Heart right ventricle (tissue), 16 donors: ENCODE measurements around the gene CSDE1. TPM values are rescaled to one million over a fixed set of nuclear protein-coding genes. Genes with fewer than 3 reads are reported as not detected.

Source experiments
- ATAC-seq, 8 donors: fragments of 200-7000 bp; cut with Tn5 transposase; one replicate each; pipeline ENCODE4 v1.9.1; 2020; ENCODE audit warnings: mild to moderate bottlenecking in 8 of 8, moderate library complexity in 8 of 8, moderate number of reproducible peaks in 1 of 8
- DNase-seq, 2 donors: peaks; one replicate each; pipeline ENCODE4 v3.0.0-alpha.2; 2020
- H3K27ac ChIP-seq, 10 donors: fragments of 200-600 bp; sonication (generic) in 2 of 10; one replicate each; pipeline versions ENCODE4 v1.5.0 to v1.8.0; 2020 to 2022; ENCODE audit warnings: mild to moderate bottlenecking in 3 of 10
- H3K27me3 ChIP-seq, 7 donors: fragments of 200-600 bp; one replicate each; pipeline ENCODE4 v1.8.0; 2021 to 2022; ENCODE audit warnings: mild to moderate bottlenecking in 2 of 7
- H3K36me3 ChIP-seq, 9 donors: fragments of 200-600 bp; sonication (generic) in 1 of 9; one replicate each; pipeline versions ENCODE4 v1.5.0 to v1.8.0; 2020 to 2022; ENCODE audit warnings: mild to moderate bottlenecking in 2 of 9
- H3K4me1 ChIP-seq, 9 donors: fragments of 200-600 bp; sonication (generic) in 1 of 9; one replicate each; pipeline versions ENCODE4 v1.5.0 to v1.8.0; 2020 to 2022; ENCODE audit warnings: mild to moderate bottlenecking in 4 of 9
- H3K4me3 ChIP-seq, 10 donors: fragments of 200-600 bp; sonication (generic) in 2 of 10; one replicate each; pipeline versions ENCODE4 v1.5.0 to v1.8.0; 2020 to 2022; ENCODE audit warnings: mild to moderate bottlenecking in 7 of 10, moderate library complexity in 2 of 10
- H3K9me3 ChIP-seq, 11 donors: fragments of 200-600 bp in 10 of 11; sonication (generic) in 2 of 11; one replicate each; pipeline versions ENCODE4 v1.5.0 to v1.8.0; 2013 to 2022; ENCODE audit warnings: mild to moderate bottlenecking in 2 of 11, control low read depth in 1 of 11, moderate library complexity in 1 of 11
- WGBS, 2 donors: extraction: QIAGEN DNeasy Blood & Tissue Kit; methylation state at CpG; one replicate each; pipeline ENCODE4 v1.1.7; 2013; ENCODE audit warnings: inconsistent platforms in 1 of 2; 5-methylcytosine and 5-hydroxymethylcytosine counted together
- intact Hi-C, 10 donors: fragments of 100-400 bp; cut with DNase I; formaldehyde crosslinking; loops; one replicate each; pipeline versions ENCODE4 v1.11.1 to v1.14.2; 2022
- polyA plus RNA-seq, 2 donors: library from polyadenylated mRNA; stranded (reverse); fragments of 200-250 nt; gene quantifications; one replicate each; pipeline ENCODE4 v1.2.3, GENCODE V29; 2013
- total RNA-seq, 10 donors: library from RNA; stranded (reverse); fragmentation: NEBNext Ultra II Directional in 3 of 10; extraction: Animal tissue kit (Norgen Biotek cat#: 25700) in 3 of 10; gene quantifications; one replicate each; pipeline versions ENCODE4 v1.2.1 to v1.2.4, GENCODE V29; 2021 to 2023
- TF ChIP-seq, protein P1 (sequence below), 9 donors: fragments of 200-600 bp; sonication (generic) in 2 of 9; IDR thresholded peaks; one replicate each; pipeline versions ENCODE4 v1.5.0 to v1.8.0; 2021 to 2022; ENCODE audit warnings: antibody characterized with exemption in 9 of 9, mild to moderate bottlenecking in 5 of 9, moderate library complexity in 1 of 9
- donor health status: Arrhythmogenic right ventricular cardiomyopathy.
- donor health status: ischemic (EF 13 %, LVEDD 7.1; RV severe dilation, severe dysfunction).
- donor health status: healthy with polysubstance abuse.
- donor health status: DM: no; HTN: yes; CAD: no.
- donor health status: DM: no; HTN: no; CAD: no.
- donor health status: ischemic (EF 25% LVEDD 6.9; RV normal size, moderate dysfunction).
- donor health status: ischemic (EF 25% LVEDD 5.7; RV mildly dilated, moderate dysfunction).
- donor health status: healthy.
- donor health status: DM: yes; HTN: yes; CAD: no.
- donor health status: Ischemic cardiomyopathy.
- donor health status: ischemic (EF 35%, LVEDD 5.7; RV mildly dilated, moderate dysfunction).
- donor health status: nonischemic (EF 11% LVEDD 7.7; RV severe dilation, severe dysfunction).
- donor health status: DM: yes; HTN: yes; CAD: no.
- donor health status: PGD.
- donor health status: ischemic (EF 29% LVEDD 5.4; RV normal size, mild dysfunction).
- donor health status: nonischemic (EF 23%, LVEDD 6.1; RV moderate dilation, normal function).

The CSDE1 gene
- total and polyA plus RNA-seq, 12 donors, result 137 to 1,012 (median 867) TPM

GRCh38 chr1:114669562-114670082 lies 88.2 kb downstream of the CSDE1 start, which contains the start of gene DENND2C:
TSS of gene DENND2C (minus strand) at chr1:114670049. CDS start at chr1:114625984, 44,065 bp downstream.
- H3K36me3 ChIP-seq, result no peaks in the 10 kb centered on the region
- intact Hi-C loops, result loop anchor here in 6 of 10 donors (2.0 to 10.0 kb wide), 6 partner anchors 85 to 325 kb away; partner anchors contain the start of genes BCAS2 (in 3 of the 6) and CSDE1 (in 1 of the 6)
- H3K4me3 ChIP-seq, result peak within 1 kb of the TSS; percentile 57 to 93 (median 83)
- H3K27ac ChIP-seq, result peak within 1 kb of the TSS; percentile 27 to 85 (median 77)
- peak; percentile 40 to 78 (median 65) for ATAC-seq
- H3K9me3 ChIP-seq, result no peaks in the 10 kb centered on the region
- DNase-seq, result no peak
- H3K27me3 ChIP-seq, result peaks cover 0 to 4% (median 0%) of the 10 kb centered on the region in 7 donors
- TF ChIP-seq, protein P1, sequence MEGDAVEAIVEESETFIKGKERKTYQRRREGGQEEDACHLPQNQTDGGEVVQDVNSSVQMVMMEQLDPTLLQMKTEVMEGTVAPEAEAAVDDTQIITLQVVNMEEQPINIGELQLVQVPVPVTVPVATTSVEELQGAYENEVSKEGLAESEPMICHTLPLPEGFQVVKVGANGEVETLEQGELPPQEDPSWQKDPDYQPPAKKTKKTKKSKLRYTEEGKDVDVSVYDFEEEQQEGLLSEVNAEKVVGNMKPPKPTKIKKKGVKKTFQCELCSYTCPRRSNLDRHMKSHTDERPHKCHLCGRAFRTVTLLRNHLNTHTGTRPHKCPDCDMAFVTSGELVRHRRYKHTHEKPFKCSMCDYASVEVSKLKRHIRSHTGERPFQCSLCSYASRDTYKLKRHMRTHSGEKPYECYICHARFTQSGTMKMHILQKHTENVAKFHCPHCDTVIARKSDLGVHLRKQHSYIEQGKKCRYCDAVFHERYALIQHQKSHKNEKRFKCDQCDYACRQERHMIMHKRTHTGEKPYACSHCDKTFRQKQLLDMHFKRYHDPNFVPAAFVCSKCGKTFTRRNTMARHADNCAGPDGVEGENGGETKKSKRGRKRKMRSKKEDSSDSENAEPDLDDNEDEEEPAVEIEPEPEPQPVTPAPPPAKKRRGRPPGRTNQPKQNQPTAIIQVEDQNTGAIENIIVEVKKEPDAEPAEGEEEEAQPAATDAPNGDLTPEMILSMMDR (IDR thresholded peaks at IDR 0.05), result no peak
- WGBS, 2 donors, result 0 to 1% methylated on average over 49 to 50 of the region's 50 CpGs
- H3K4me1 ChIP-seq, result peaks cover 0 to 19% (median 9%) of the 10 kb centered on the region in 9 donors

DNA sequence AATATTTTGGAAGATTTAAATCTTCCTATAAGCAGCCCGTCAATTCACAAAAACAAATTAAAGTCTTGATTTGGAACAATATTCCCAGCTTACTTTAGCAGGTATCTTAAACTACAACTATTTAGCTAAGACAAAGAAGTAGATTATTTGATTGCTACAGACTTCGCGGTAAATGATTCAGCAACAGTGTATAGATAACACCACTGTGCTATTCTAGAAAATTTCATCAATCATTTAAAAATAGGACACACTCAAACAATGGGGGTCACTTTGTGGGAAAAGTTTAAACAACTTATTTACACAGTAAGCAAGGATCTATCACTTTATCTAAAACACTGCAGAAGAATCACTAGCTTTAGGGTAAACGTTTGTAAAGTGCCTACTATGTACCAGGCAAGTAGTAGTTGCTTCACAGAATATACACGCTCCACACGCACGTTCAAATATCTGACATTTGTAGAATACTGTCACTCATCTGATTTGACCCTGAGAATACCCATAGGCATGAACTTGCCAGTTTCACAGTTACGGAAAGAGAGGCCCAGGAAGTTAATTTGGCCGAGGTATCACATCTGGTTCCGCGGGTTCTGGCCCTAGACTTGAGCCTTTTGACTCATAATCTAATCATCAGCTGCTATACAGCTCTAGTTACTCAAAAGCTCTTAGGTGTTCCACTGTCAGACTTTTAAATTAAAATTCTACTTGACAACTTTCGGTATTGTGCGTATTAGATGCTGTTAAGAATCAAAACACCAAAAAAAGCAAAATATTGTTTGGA lies 88.8 kb downstream of the CSDE1 start:
- DNase-seq (no peak), ATAC-seq (peak in 1 of 8 donors; percentile 8)
- TF ChIP-seq, protein P1 (IDR thresholded peaks at IDR 0.05), result no peak

GRCh38 chr1:114668373-114668772 lies 89.4 kb downstream of the CSDE1 start:
- intact Hi-C loops, result loop anchor here in 1 of 10 donors (5.0 kb wide), 1 partner anchor 321 kb away; no protein-coding TSS in a partner anchor
- DNase-seq, result no peak
- no peak for ATAC-seq
- Histone ChIP-seq H3K27me3 (peaks cover 0 to 4% (median 0%) of the 10 kb centered on the region in 7 donors), H3K4me3 (peak overlapping the region in 5 of 10 donors; percentile 72 to 91 (median 83)), H3K36me3 (no peaks in the 10 kb centered on the region), H3K27ac (no peak overlapping the region), H3K4me1 (peaks cover 0 to 19% (median 9%) of the 10 kb centered on the region in 9 donors), H3K9me3 (no peaks in the 10 kb centered on the region)
- WGBS, 2 donors, result 87 to 95% methylated on average over 4 of the region's 4 CpGs
- TF ChIP-seq, protein P1 (IDR thresholded peaks at IDR 0.05), result no peak

More for the DNA sequence above, 88.8 kb downstream of the CSDE1 start:
- peak overlapping the region; percentile 57 to 93 (median 83) for H3K4me3 ChIP-seq
- 40 to 41% methylated on average over 13 of the region's 13 CpGs for WGBS, 2 donors
- peaks cover 0 to 19% (median 9%) of the 10 kb centered on the region in 9 donors for H3K4me1 ChIP-seq
- H3K9me3 ChIP-seq, result no peaks in the 10 kb centered on the region
- no peaks in the 10 kb centered on the region for H3K36me3 ChIP-seq
- peak overlapping the region in 9 of 10 donors; percentile 27 to 85 (median 75) for H3K27ac ChIP-seq
- intact Hi-C loops, result loop anchor here in 1 of 10 donors (5.0 kb wide), 1 partner anchor 322 kb away; no protein-coding TSS in a partner anchor
- H3K27me3 ChIP-seq, result peaks cover 0 to 4% (median 0%) of the 10 kb centered on the region in 7 donors

GRCh38 chr1:114666954-114667353 lies 90.8 kb downstream of the CSDE1 start:
- TF ChIP-seq, protein P1 (IDR thresholded peaks at IDR 0.05), result no peak
- Histone ChIP-seq H3K36me3 (no peaks in the 10 kb centered on the region), H3K27ac (no peak overlapping the region), H3K9me3 (no peaks in the 10 kb centered on the region), H3K4me1 (peaks cover 0 to 19% (median 9%) of the 10 kb centered on the region in 9 donors), H3K27me3 (peaks cover 0 to 4% (median 0%) of the 10 kb centered on the region in 7 donors), H3K4me3 (no peak overlapping the region)
- DNase-seq (no peak), ATAC-seq (no peak)
- WGBS, 2 donors, result 91 to 94% methylated on average over 3 of the region's 3 CpGs
- intact Hi-C loops, result loop anchor here in 1 of 10 donors (5.0 kb wide), 1 partner anchor 320 kb away; no protein-coding TSS in a partner anchor
